HCT116 (cell line): ENCODE data around the gene TUBA3D. TPM values are rescaled to one million over a fixed set of nuclear protein-coding genes. Genes with fewer than 3 reads are reported as not detected.
A peak's percentile ranks its signal among the peaks of the same experiment; 100 is the strongest.

Experiments
- ATAC-seq: fragments of 200-7000 bp; cut with Tn5 transposase; 2 replicates; pipeline ENCODE4 v1.9.1; 2020; ENCODE audit warnings: mild to moderate bottlenecking, moderate library complexity
- BruUV-seq: library from RNA; stranded (reverse); fragments of 400-500 nt; replicated peaks from 2 replicates; lab custom pipeline; 2021; lab: Mats Ljungman, UMichigan
- CTCF ChIA-PET: fragments of 300-600 bp; sonication (Branson Sonifier 250); formaldehyde crosslinking; loops from one replicate; lab custom pipeline; 2021; ENCODE audit warnings: antibody characterized with exemption; lab: Charles Lee
- POLR2A ChIA-PET: fragments of 300-600, 350-600 bp; sonication (Branson Sonifier 250); formaldehyde crosslinking; loops from one replicate; lab custom pipeline; 2021; ENCODE audit warnings: antibody characterized with exemption; lab: Charles Lee
- RAD21 ChIA-PET, 2 experiments: fragments of 300-600 bp; sonication (Branson Sonifier 250); formaldehyde crosslinking; loops; one replicate each; lab custom pipeline; 2023; ENCODE audit warnings: low total read pairs in 2 of 2; ENCODE audit not compliant: uncharacterized antibody in 2 of 2, unreplicated experiment in 2 of 2, low non-redundant PET in 1 of 2; lab: Charles Lee
- DNase-seq: peaks from one replicate; pipeline ENCODE4 v3.0.0-alpha.2; 2010; ENCODE audit warnings: low read depth, low spot score
- H2AFZ ChIP-seq: fragments of 200-600 bp; shearing (Covaris generic), sonication (generic); 2 replicates; pipeline ENCODE4 v1.6.1; 2017; ENCODE audit warnings: low read depth, mixed run types, mixed read lengths, antibody characterized with exemption, low read length; ENCODE audit not compliant: poor library complexity, severe bottlenecking
- H3K27ac ChIP-seq: 2 replicates; pipeline ENCODE4 v1.5.1; 2012; ENCODE audit warnings: low read depth, low read length
- H3K27me3 ChIP-seq: fragments of 200-600 bp; sonication (generic); 2 replicates; pipeline ENCODE4 v1.6.1; 2016; ENCODE audit warnings: mixed run types, low read length, mixed read lengths; ENCODE audit not compliant: insufficient read depth
- H3K36me3 ChIP-seq, 2 experiments: fragments of 200-500 bp in 1 of 2; fragments of 200-600 bp in 1 of 2; sonication (Bioruptor generic) in 1 of 2; sonication (generic) in 1 of 2; 2 replicates each; pipeline versions ENCODE4 v1.5.1 to v1.6.1; 2014 to 2016; ENCODE audit warnings: low read length in 2 of 2, inconsistent platforms in 1 of 2, mixed read lengths in 1 of 2, mixed run types in 1 of 2; ENCODE audit not compliant: insufficient read depth in 2 of 2, control insufficient read depth in 1 of 2
- H3K4me1 ChIP-seq, 2 experiments: fragments of 200-600 bp in 1 of 2; sonication (generic) in 1 of 2; 2 replicates each; pipeline versions ENCODE4 v1.5.1 to v1.6.1; 2012 to 2017; ENCODE audit warnings: low read length in 2 of 2, inconsistent platforms in 1 of 2, mild to moderate bottlenecking in 1 of 2, mixed read lengths in 1 of 2, mixed run types in 1 of 2, moderate library complexity in 1 of 2; ENCODE audit not compliant: insufficient read depth in 2 of 2, control insufficient read depth in 1 of 2
- H3K4me2 ChIP-seq: fragments of 200-600 bp; sonication (generic); 2 replicates; pipeline ENCODE4 v1.6.1; 2017; ENCODE audit warnings: mixed run types, low read length, mixed read lengths
- H3K4me3 ChIP-seq, 2 experiments: fragments of 200-600 bp in 1 of 2; sonication (generic) in 1 of 2; replicated peaks in 1 of 2; 2 replicates each; pipeline ENCODE4 v1.5.1; 2011 to 2016; ENCODE audit warnings: low read length in 2 of 2, control low read depth in 1 of 2, low read depth in 1 of 2, mild to moderate bottlenecking in 1 of 2, mixed read lengths in 1 of 2, mixed run types in 1 of 2
- H3K79me2 ChIP-seq: fragments of 200-600 bp; sonication (generic); 2 replicates; pipeline ENCODE4 v1.6.1; 2017; ENCODE audit warnings: mild to moderate bottlenecking, mixed run types, low read length, moderate library complexity, mixed read lengths; ENCODE audit not compliant: insufficient read depth
- H3K9ac ChIP-seq: fragments of 200-600 bp; sonication (generic); 2 replicates; pipeline ENCODE4 v1.6.1; 2016; ENCODE audit warnings: low read length, mixed read lengths
- H3K9me2 ChIP-seq: fragments of 200-600 bp; sonication (generic), shearing (Covaris generic); 2 replicates; pipeline ENCODE4 v1.6.1; 2017; ENCODE audit warnings: mixed run types, mild to moderate bottlenecking, moderate library complexity; ENCODE audit not compliant: insufficient read depth
- H3K9me3 ChIP-seq, 2 experiments: fragments of 200-500 bp in 1 of 2; fragments of 200-600 bp in 1 of 2; sonication (Bioruptor generic) in 1 of 2; sonication (generic) in 1 of 2; 2 replicates each; pipeline ENCODE4 v1.6.1; 2014 to 2017; ENCODE audit warnings: low read length in 2 of 2, mixed read lengths in 2 of 2, inconsistent platforms in 1 of 2, low read depth in 1 of 2, mild to moderate bottlenecking in 1 of 2, mixed run types in 1 of 2, moderate library complexity in 1 of 2; ENCODE audit not compliant: control insufficient read depth in 1 of 2, insufficient read depth in 1 of 2
- H4K20me1 ChIP-seq: fragments of 200-600 bp; sonication (generic), shearing (Covaris generic); 2 replicates; pipeline ENCODE4 v1.6.1; 2017; ENCODE audit warnings: mixed run types, mild to moderate bottlenecking, moderate library complexity; ENCODE audit not compliant: insufficient read depth
- ATF3 ChIP-seq: IDR thresholded peaks from 2 replicates; pipeline ENCODE4 v1.6.1; 2012
- CBX3 ChIP-seq: IDR thresholded peaks from 2 replicates; pipeline ENCODE4 v1.6.1; 2012; ENCODE audit warnings: low read depth
- CTCF ChIP-seq, 3 experiments: fragments of 200-600 bp in 1 of 3; sonication (generic) in 1 of 3; IDR thresholded peaks in 2 of 3; conservative IDR thresholded peaks in 1 of 3; 2 replicates each; pipeline ENCODE4 v1.5.1; 2012 to 2017; ENCODE audit warnings: low read depth in 2 of 3, low read length in 2 of 3, antibody characterized with exemption in 1 of 3, borderline replicate concordance in 1 of 3, control low read depth in 1 of 3, mild to moderate bottlenecking in 1 of 3, mixed read lengths in 1 of 3, mixed run types in 1 of 3, moderate library complexity in 1 of 3; ENCODE audit not compliant: insufficient read depth in 1 of 3
- EZH2phosphoT487 ChIP-seq: fragments of 200-600 bp; IDR thresholded peaks from 2 replicates; pipeline ENCODE4 v1.6.1; 2018; ENCODE audit warnings: antibody characterized with exemption, borderline replicate concordance
- JUND ChIP-seq: IDR thresholded peaks from 2 replicates; pipeline ENCODE4 v1.6.1; 2012
- MAX ChIP-seq: IDR thresholded peaks from 2 replicates; pipeline ENCODE4 v1.6.1; 2012
- POLR2AphosphoS5 ChIP-seq: IDR thresholded peaks from 2 replicates; pipeline ENCODE4 v1.6.1; 2011; ENCODE audit warnings: mild to moderate bottlenecking, low read depth, low read length, moderate library complexity
- RAD21 ChIP-seq: IDR thresholded peaks from 2 replicates; pipeline ENCODE4 v1.6.1; 2012; ENCODE audit warnings: low read depth, mild to moderate bottlenecking
- REST ChIP-seq: IDR thresholded peaks from 2 replicates; pipeline ENCODE4 v1.6.1; 2012; ENCODE audit warnings: low read depth
- SIN3A ChIP-seq: IDR thresholded peaks from 2 replicates; pipeline ENCODE4 v1.6.1; 2012; ENCODE audit warnings: low read depth
- SP1 ChIP-seq: IDR thresholded peaks from 2 replicates; pipeline ENCODE4 v1.6.1; 2012; ENCODE audit warnings: low read depth
- SRF ChIP-seq: IDR thresholded peaks from 2 replicates; pipeline ENCODE4 v1.6.1; 2012; ENCODE audit warnings: low read depth
- TCF7L2 ChIP-seq: IDR thresholded peaks from 2 replicates; pipeline ENCODE4 v1.7.0; 2011; ENCODE audit warnings: borderline replicate concordance, inconsistent platforms; ENCODE audit not compliant: insufficient read depth, insufficient read length; ENCODE audit errors: extremely low read depth
- YY1 ChIP-seq: IDR thresholded peaks from 2 replicates; pipeline ENCODE4 v1.6.1; 2011; ENCODE audit warnings: low read length, low read depth, moderate library complexity, mild to moderate bottlenecking; ENCODE audit not compliant: insufficient replicate concordance; ENCODE audit errors: extremely low read depth
- ZNF274 ChIP-seq: fragments of 200-500 bp; sonication (Bioruptor generic); IDR thresholded peaks from 2 replicates; pipeline ENCODE4 v1.6.1; 2014; ENCODE audit warnings: mild to moderate bottlenecking, low read depth, low read length, inconsistent platforms
- intact Hi-C: fragments of 100-400 bp; cut with micrococcal nuclease; formaldehyde crosslinking; loops from 2 replicates; pipeline ENCODE4 v1.10.0; 2022
- total RNA-seq: library from RNA; stranded (reverse); gene quantifications from one replicate; pipeline ENCODE4 v1.2.1, GENCODE V29; 2021; ENCODE audit not compliant: unreplicated experiment

Gene TUBA3D
- total RNA-seq, 1 experiment from 2014 or later = not detected

- peak overlapping the region; percentile 96 for H3K9ac ChIP-seq
- peak overlapping the region; percentile 90 to 93 for H3K4me3 ChIP-seq
- peak overlapping the region; percentile 93 for H3K4me2 ChIP-seq
- no peak overlapping the region for H2AFZ ChIP-seq
- intact Hi-C loops = loop anchor here (1.0 to 2.0 kb wide), 2 partner anchors 79 to 338 kb away; no protein-coding TSS in a partner anchor
- H3K9me2 ChIP-seq = no peaks in the 10 kb centered on the region
- CTCF ChIA-PET = interaction anchor here (0.6 to 1.0 kb wide), 9 partner anchors 11 to 695 kb away, joined by 3 to 5 read pairs (median 3); no protein-coding TSS in a partner anchor
- POLR2A ChIA-PET = no interaction called here
- H3K9me3 ChIP-seq = no peaks in the 10 kb centered on the region
- DNase-seq = peak; percentile 95
- no peaks in the 10 kb centered on the region for H3K27me3 ChIP-seq
- RAD21 ChIA-PET = no interaction called here
- peaks cover 0 to 9% of the 10 kb centered on the region in 2 experiments; a peak in 1 of 4 replicates for H3K36me3 ChIP-seq
- peaks cover 85% of the 10 kb centered on the region for H3K79me2 ChIP-seq
- H3K27ac ChIP-seq = peak overlapping the region; percentile 84
- H4K20me1 ChIP-seq = no peaks in the 10 kb centered on the region
- peak; percentile 50 for TF ChIP-seq POLR2AphosphoS5
- peak; percentile 80 for TF ChIP-seq MAX
- TF ChIP-seq TCF7L2 = peak; percentile 86
- TF ChIP-seq SRF = peak; percentile 91
- TF ChIP-seq CTCF (IDR thresholded peaks at IDR 0.05 in 2 of 3, conservative IDR thresholded peaks at IDR 0.05 in 1 of 3; ENCODE audit: borderline replicate concordance in 1 of 3, insufficient read depth in 1 of 3, low read depth in 2 of 3, low read length in 2 of 3) = peak; percentile 74 to 93 (median 89)
- no peak for TF ChIP-seq ZNF274
- TF ChIP-seq RAD21 = peak; percentile 7
- TF ChIP-seq REST = no peak
- TF ChIP-seq JUND = no peak
- TF ChIP-seq SIN3A = peak; percentile 65
- no peak for TF ChIP-seq EZH2phosphoT487
- peak; percentile 85 for TF ChIP-seq SP1
- TF ChIP-seq ATF3 = no peak
- TF ChIP-seq CBX3 = peak; percentile 94
- TF ChIP-seq YY1 = peak; percentile 92
- peak; percentile 83 for ATAC-seq
- H3K4me1 ChIP-seq = peaks cover 2 to 26% of the 10 kb centered on the region in 2 experiments; a peak in 2 of 4 replicates
- no TSS peak for BruUV-seq
Observed at GRCh38 chr2:131492418-131493198, 16.7 kb downstream of the TUBA3D start.
